ENCODE measurements around the gene ST6GALNAC1. TPM values are rescaled to one million over a fixed set of nuclear protein-coding genes. Genes with fewer than 3 reads are reported as not detected.

Gene ST6GALNAC1
- total and polyA plus RNA-seq, 2 of the 13 experiments (the other 11 are each of a cell fraction or from before 2014, with no cell fraction given) = not detected

DNA sequence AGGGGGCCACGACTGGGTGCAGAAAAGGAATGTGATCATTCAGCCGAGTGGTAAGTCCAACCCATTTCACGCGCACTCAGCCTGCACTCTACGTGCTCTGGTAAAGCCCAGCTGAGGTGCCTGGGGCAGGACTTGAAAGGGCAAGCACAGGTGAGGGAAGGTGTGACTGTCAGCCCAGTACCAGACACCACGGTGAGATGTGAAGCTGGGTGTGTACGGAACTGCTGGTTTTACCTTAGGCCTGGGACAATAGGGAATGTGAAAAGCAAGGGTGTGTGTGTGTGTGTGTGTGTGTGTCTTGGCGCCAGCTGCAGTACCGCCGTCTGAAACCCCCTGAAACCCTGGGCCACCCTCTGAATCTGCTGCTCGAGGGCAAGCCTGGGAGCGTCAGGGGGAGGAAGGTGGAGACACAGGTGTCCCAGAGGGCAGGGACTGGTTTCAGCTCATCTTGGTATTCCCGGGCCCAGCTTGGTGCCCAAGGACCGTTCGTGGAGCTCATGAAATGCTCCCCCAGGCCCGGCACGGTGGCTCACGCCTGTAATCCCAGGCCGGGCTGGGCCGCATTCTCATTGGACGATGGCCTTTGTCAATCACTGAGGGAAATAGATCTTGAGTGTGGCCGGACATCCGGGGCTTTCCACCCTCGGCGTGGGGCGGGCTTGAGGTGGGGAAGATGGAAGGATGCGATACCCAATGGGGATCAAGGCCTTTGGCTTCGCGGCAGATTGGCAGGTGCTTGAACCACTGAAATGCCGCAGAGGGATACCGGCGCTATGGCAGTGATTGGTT lies 27.8 kb upstream of the ST6GALNAC1 start (continued):
- TF ChIP-seq PLRG1 (conservative IDR thresholded peaks at IDR 0.05) (no peak), XRCC5 (optimal IDR thresholded peaks at IDR 0.05; ENCODE audit: low read length) (peak; percentile 39), MAZ (IDR thresholded peaks at IDR 0.05; ENCODE audit: borderline replicate concordance, low read depth, low read length) (peak; percentile 64; the same call in 1 of the 2 replicates), MAZ (CRISPR knock-in tag; IDR thresholded peaks at IDR 0.05; ENCODE audit: low read depth) (peak; percentile 55; the same call in 1 of the 2 replicates), ZFY (CRISPR knock-in tag; IDR thresholded peaks at IDR 0.05) (peak; percentile 96), STAG1 (CRISPR knock-in tag; IDR thresholded peaks at IDR 0.05) (no peak; the same call in 1 of the 2 replicates), ZNF788 (CRISPR knock-in tag; IDR thresholded peaks at IDR 0.05; ENCODE audit: borderline replicate concordance) (peak; percentile 93), KLF16 (CRISPR knock-in tag; IDR thresholded peaks at IDR 0.05) (no peak; a peak in 1 of 4 replicates), ZSCAN22 (CRISPR knock-in tag; IDR thresholded peaks at IDR 0.05) (no peak), NCOA5 (CRISPR knock-in tag; IDR thresholded peaks at IDR 0.05) (no peak), YY1 (IDR thresholded peaks at IDR 0.05; ENCODE audit: insufficient read depth, insufficient replicate concordance, low read depth, low read length) (peak; percentile 56), SETDB1 (CRISPR knock-in tag; IDR thresholded peaks at IDR 0.05; ENCODE audit: borderline replicate concordance) (no peak), PITX1 (CRISPR knock-in tag; IDR thresholded peaks at IDR 0.05) (peak; percentile 97), ZNF558 (CRISPR knock-in tag; IDR thresholded peaks at IDR 0.05; ENCODE audit: borderline replicate concordance) (peak; percentile 50; the same call in 1 of the 2 replicates), ZFP36L1 (CRISPR knock-in tag; IDR thresholded peaks at IDR 0.05) (peak; percentile 84; the same call in 1 of the 2 replicates), ZMYM3 (CRISPR knock-in tag; IDR thresholded peaks at IDR 0.05) (peak; percentile 77), GFI1 (CRISPR knock-in tag; IDR thresholded peaks at IDR 0.05; ENCODE audit: borderline replicate concordance) (peak; percentile 52; the same call in 1 of the 2 replicates)
- TF ChIP-seq, protein P1, sequence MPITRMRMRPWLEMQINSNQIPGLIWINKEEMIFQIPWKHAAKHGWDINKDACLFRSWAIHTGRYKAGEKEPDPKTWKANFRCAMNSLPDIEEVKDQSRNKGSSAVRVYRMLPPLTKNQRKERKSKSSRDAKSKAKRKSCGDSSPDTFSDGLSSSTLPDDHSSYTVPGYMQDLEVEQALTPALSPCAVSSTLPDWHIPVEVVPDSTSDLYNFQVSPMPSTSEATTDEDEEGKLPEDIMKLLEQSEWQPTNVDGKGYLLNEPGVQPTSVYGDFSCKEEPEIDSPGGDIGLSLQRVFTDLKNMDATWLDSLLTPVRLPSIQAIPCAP (CRISPR knock-in tag; IDR thresholded peaks at IDR 0.05; ENCODE audit: low read depth) = no peak
- TF ChIP-seq, protein P2, sequence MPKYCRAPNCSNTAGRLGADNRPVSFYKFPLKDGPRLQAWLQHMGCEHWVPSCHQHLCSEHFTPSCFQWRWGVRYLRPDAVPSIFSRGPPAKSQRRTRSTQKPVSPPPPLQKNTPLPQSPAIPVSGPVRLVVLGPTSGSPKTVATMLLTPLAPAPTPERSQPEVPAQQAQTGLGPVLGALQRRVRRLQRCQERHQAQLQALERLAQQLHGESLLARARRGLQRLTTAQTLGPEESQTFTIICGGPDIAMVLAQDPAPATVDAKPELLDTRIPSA (CRISPR knock-in tag; IDR thresholded peaks at IDR 0.05; ENCODE audit: borderline replicate concordance) = no peak
- TF ChIP-seq, protein P3, sequence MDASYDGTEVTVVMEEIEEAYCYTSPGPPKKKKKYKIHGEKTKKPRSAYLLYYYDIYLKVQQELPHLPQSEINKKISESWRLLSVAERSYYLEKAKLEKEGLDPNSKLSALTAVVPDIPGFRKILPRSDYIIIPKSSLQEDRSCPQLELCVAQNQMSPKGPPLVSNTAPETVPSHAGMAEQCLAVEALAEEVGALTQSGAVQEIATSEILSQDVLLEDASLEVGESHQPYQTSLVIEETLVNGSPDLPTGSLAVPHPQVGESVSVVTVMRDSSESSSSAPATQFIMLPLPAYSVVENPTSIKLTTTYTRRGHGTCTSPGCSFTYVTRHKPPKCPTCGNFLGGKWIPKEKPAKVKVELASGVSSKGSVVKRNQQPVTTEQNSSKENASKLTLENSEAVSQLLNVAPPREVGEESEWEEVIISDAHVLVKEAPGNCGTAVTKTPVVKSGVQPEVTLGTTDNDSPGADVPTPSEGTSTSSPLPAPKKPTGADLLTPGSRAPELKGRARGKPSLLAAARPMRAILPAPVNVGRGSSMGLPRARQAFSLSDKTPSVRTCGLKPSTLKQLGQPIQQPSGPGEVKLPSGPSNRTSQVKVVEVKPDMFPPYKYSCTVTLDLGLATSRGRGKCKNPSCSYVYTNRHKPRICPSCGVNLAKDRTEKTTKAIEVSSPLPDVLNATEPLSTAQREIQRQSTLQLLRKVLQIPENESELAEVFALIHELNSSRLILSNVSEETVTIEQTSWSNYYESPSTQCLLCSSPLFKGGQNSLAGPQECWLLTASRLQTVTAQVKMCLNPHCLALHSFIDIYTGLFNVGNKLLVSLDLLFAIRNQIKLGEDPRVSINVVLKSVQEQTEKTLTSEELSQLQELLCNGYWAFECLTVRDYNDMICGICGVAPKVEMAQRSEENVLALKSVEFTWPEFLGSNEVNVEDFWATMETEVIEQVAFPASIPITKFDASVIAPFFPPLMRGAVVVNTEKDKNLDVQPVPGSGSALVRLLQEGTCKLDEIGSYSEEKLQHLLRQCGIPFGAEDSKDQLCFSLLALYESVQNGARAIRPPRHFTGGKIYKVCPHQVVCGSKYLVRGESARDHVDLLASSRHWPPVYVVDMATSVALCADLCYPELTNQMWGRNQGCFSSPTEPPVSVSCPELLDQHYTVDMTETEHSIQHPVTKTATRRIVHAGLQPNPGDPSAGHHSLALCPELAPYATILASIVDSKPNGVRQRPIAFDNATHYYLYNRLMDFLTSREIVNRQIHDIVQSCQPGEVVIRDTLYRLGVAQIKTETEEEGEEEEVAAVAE (CRISPR knock-in tag; IDR thresholded peaks at IDR 0.05; ENCODE audit: borderline replicate concordance) = peak; percentile 41; the same call in 1 of the 2 replicates
- TF ChIP-seq, protein P4, sequence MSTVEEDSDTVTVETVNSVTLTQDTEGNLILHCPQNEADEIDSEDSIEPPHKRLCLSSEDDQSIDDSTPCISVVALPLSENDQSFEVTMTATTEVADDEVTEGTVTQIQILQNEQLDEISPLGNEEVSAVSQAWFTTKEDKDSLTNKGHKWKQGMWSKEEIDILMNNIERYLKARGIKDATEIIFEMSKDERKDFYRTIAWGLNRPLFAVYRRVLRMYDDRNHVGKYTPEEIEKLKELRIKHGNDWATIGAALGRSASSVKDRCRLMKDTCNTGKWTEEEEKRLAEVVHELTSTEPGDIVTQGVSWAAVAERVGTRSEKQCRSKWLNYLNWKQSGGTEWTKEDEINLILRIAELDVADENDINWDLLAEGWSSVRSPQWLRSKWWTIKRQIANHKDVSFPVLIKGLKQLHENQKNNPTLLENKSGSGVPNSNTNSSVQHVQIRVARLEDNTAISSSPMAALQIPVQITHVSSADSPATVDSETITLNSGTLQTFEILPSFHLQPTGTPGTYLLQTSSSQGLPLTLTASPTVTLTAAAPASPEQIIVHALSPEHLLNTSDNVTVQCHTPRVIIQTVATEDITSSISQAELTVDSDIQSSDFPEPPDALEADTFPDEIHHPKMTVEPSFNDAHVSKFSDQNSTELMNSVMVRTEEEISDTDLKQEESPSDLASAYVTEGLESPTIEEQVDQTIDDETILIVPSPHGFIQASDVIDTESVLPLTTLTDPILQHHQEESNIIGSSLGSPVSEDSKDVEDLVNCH (CRISPR knock-in tag; IDR thresholded peaks at IDR 0.05) = peak; percentile 99

All from HepG2 (cell line).